Esophagus (tissue), 2 donors: ENCODE results near the gene ARHGAP26. TPM values are rescaled to one million over a fixed set of nuclear protein-coding genes. Genes with fewer than 3 reads are reported as not detected.

Experiments
- H3K27ac ChIP-seq, 2 donors: one replicate each; pipeline ENCODE4 v1.5.1; 2013; ENCODE audit warnings: low read depth in 2 of 2, mild to moderate bottlenecking in 2 of 2, inconsistent platforms in 1 of 2, low read length in 1 of 2, moderate library complexity in 1 of 2
- H3K27me3 ChIP-seq, 2 donors: one replicate each; pipeline ENCODE4 v1.6.1; 2013; ENCODE audit warnings: low read length in 2 of 2, control low read depth in 1 of 2, mild to moderate bottlenecking in 1 of 2; ENCODE audit not compliant: insufficient read depth in 2 of 2, control insufficient read depth in 1 of 2
- H3K36me3 ChIP-seq, 2 donors: one replicate each; pipeline ENCODE4 v1.6.1; 2013; ENCODE audit warnings: low read length in 1 of 2; ENCODE audit not compliant: control insufficient read depth in 2 of 2, insufficient read depth in 2 of 2
- H3K4me1 ChIP-seq, 2 donors: one replicate each; pipeline ENCODE4 v1.6.1; 2013; ENCODE audit warnings: low read length in 1 of 2; ENCODE audit not compliant: control insufficient read depth in 2 of 2, insufficient read depth in 2 of 2
- H3K4me3 ChIP-seq, 2 donors: one replicate each; pipeline ENCODE4 v1.5.1; 2013; ENCODE audit warnings: low read length in 2 of 2, mild to moderate bottlenecking in 2 of 2, low read depth in 1 of 2, moderate library complexity in 1 of 2
- H3K9me3 ChIP-seq, 2 donors: one replicate each; pipeline ENCODE4 v1.6.1; 2013; ENCODE audit warnings: mild to moderate bottlenecking in 2 of 2, low read depth in 1 of 2, low read length in 1 of 2, moderate library complexity in 1 of 2; ENCODE audit not compliant: control insufficient read depth in 2 of 2, insufficient read depth in 1 of 2
- WGBS, 2 donors: extraction: QIAGEN DNeasy Blood & Tissue Kit; methylation state at CpG; one replicate each; pipeline ENCODE4 v1.1.7; 2013; 5-methylcytosine and 5-hydroxymethylcytosine counted together
- polyA plus RNA-seq, 2 donors: library from polyadenylated mRNA; stranded (reverse); fragments of 200-250 nt; gene quantifications; one replicate each; pipeline ENCODE4 v1.2.3, GENCODE V29; 2013
- donor health status: healthy with polysubstance abuse.
- donor health status: Bipolar disorder and iron deficiency.

Gene ARHGAP26
- polyA plus RNA-seq, 2 donors, result 3.1 to 3.6 TPM

DNA sequence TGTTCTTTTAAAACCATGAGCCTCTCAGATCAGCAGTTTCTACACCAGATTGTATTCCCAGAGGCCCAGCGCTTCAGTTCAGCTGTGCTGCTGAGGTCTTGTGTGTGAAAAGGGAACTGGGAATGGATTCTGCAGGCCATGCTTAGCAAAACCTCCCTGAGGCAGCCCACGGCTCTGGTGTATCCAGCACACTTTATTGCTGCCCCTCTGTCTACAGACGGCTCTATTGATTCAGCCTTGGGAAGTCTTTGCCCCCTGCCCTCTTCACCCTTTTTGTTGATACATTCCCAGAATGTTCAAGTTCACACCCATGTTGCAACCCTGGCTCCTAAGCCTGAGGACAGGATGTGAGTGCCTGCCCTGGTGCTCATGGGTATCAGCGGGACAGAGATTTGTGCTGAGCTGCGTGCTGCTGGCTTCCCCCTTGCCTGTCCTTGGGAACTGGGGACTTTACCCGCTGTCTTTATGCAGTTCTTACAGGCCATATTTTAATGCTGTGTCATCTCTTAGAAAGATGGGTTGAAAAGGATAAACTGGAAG is 37.3 kb downstream of the ARHGAP26 start:
- H3K4me3 ChIP-seq, result no peak overlapping the region
- H3K9me3 ChIP-seq, result no peaks in the 10 kb centered on the region
- WGBS, 2 donors, result 73 to 79% methylated on average over 6 of the region's 6 CpGs
- no peaks in the 10 kb centered on the region for H3K36me3 ChIP-seq
- H3K27me3 ChIP-seq, result no peaks in the 10 kb centered on the region
- H3K27ac ChIP-seq, result no peak overlapping the region
- peaks cover 0 to 3% of the 10 kb centered on the region in 2 donors for H3K4me1 ChIP-seq

DNA sequence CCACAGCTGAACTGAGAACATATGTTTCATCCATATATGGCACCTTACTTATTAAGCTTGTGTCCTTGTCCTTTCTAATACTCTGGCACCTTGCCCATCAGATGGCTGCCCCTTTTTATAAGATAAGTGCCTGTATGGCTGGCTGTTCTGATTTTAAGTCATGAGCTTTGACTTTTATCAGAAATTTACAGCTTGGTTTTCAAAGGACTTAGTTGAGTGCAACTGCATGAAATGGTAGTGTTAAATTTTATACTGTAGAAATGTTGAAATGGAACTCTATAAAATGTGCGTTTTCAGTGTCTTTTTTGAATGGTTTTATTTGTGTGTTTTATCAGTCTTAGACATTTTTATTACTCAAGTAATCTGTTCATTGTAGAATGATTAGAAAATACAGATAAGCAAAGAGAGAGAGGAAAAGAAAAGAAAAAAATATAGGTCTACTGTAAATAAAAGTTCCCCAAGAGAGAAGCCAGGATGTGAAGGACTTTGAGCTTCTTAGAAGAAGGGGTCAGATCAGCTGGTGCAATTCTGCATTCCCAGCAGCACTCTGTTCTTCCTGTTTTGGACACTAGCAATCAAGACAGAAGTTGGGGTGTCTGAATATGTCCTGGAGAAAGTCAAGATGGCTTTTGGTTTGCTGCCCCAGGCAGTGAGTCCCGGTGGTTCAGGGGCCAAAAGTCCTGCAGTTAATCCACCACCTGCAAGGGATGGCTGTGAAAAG is 38.9 kb downstream of the ARHGAP26 start:
- H3K9me3 ChIP-seq, result no peaks in the 10 kb centered on the region
- no peaks in the 10 kb centered on the region for H3K36me3 ChIP-seq
- H3K4me3 ChIP-seq, result no peak overlapping the region
- H3K4me1 ChIP-seq, result peaks cover 0 to 3% of the 10 kb centered on the region in 2 donors
- 65 to 73% methylated on average over 2 of the region's 2 CpGs for WGBS, 2 donors
- no peak overlapping the region for H3K27ac ChIP-seq
- no peaks in the 10 kb centered on the region for H3K27me3 ChIP-seq

DNA sequence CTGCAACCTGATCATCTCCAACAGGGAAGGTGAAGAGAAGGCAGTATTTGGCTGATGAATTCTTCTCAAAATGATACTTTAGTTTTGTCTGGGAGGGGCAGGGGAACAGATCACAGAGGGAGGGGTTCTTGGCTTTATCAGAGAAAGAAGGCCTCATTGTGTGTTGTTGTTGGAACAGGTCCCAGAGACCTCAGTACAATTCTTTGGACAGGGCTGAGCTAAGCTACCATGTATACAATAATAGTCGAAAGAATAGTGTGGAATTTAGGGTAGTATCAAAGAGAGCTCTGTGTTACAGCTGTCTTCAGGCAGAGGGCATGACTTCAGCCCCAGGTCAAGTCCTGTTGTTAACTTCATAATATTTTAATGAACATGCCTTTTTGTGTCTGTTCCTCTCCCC is 39.9 kb downstream of the ARHGAP26 start:
- no peaks in the 10 kb centered on the region for H3K36me3 ChIP-seq
- H3K27me3 ChIP-seq, result no peaks in the 10 kb centered on the region
- no peak overlapping the region for H3K4me3 ChIP-seq
- H3K4me1 ChIP-seq, result peaks cover 0 to 3% of the 10 kb centered on the region in 2 donors
- H3K9me3 ChIP-seq, result no peaks in the 10 kb centered on the region
- WGBS, 2 donors, result 44 to 58% methylated on average over 1 of the region's 1 CpG
- H3K27ac ChIP-seq, result no peak overlapping the region

DNA sequence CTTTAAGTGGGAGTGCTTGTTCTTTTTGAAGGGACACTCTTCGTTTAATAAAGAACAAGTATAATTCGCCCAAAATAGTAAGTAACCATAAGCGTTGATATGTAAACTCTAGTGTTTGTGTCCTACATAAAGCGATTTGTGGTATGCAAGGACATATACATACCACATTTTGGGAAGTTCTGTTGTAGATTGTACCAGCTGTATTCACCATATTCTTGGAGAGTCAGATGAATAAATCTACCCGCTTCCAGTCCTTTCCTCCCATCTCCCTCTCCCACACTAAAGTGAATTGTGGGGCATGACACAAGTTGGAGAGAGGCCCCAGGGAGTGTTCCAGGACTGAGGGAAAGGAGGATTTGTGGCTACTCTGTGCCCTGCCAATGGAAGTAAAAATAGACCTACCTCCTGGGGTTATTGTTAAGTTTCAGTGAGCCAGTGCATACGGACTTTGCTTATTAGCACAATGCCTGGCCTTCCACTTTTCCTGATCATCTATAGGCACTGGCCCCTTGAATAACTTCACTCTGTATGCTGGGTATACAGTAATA is 40.6 kb downstream of the ARHGAP26 start:
- Histone ChIP-seq H3K4me3 (no peak overlapping the region), H3K27ac (no peak overlapping the region), H3K9me3 (no peaks in the 10 kb centered on the region), H3K36me3 (no peaks in the 10 kb centered on the region), H3K4me1 (peaks cover 0 to 3% of the 10 kb centered on the region in 2 donors), H3K27me3 (no peaks in the 10 kb centered on the region)
- WGBS, 2 donors, result 91 to 92% methylated on average over 6 of the region's 6 CpGs

GRCh38 chr5:142811866-142812557 is 41.8 kb downstream of the ARHGAP26 start:
- Histone ChIP-seq H3K27ac (no peak overlapping the region), H3K9me3 (no peaks in the 10 kb centered on the region), H3K4me1 (peaks cover 5 to 6% of the 10 kb centered on the region in 2 donors), H3K4me3 (no peak overlapping the region), H3K27me3 (no peaks in the 10 kb centered on the region), H3K36me3 (no peaks in the 10 kb centered on the region)
- WGBS, 2 donors, result 84 to 85% methylated on average over 10 of the region's 10 CpGs

DNA sequence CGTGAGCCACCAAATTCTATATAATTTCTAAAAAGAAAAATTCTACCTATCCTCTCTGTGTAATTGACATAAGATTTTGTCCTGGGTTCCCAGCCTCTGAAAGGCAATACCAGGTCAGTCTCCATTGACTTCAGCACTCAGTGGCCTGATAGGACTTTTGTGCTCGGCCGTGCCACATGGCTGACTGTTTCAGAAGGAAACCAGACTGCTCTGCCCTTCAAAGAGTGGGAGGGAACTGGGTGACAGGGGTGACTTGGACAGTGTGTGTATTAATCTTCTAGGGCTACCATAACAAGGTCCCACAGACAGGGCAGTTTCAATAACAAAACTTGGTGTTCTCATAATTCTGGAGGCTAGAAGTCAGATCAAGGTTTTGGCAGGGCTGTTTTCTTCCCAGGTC is 43.0 kb downstream of the ARHGAP26 start:
- H3K27me3 ChIP-seq, result no peaks in the 10 kb centered on the region
- peaks cover 5 to 14% of the 10 kb centered on the region in 2 donors for H3K4me1 ChIP-seq
- H3K4me3 ChIP-seq, result no peak overlapping the region
- 95 to 97% methylated on average over 3 of the region's 3 CpGs for WGBS, 2 donors
- H3K27ac ChIP-seq, result no peak overlapping the region
- no peaks in the 10 kb centered on the region for H3K9me3 ChIP-seq
- H3K36me3 ChIP-seq, result no peaks in the 10 kb centered on the region

GRCh38 chr5:142814122-142814521 is 43.9 kb downstream of the ARHGAP26 start:
- H3K4me3 ChIP-seq, result no peak overlapping the region
- WGBS, 2 donors, result 51 to 74% methylated on average over 3 of the region's 3 CpGs

GRCh38 chr5:142815469-142815868 is 45.3 kb downstream of the ARHGAP26 start:
- 92 to 95% methylated on average over 2 of the region's 2 CpGs for WGBS, 2 donors
- H3K27ac ChIP-seq, result no peak overlapping the region

More at GRCh38 chr5:142814122-142814521, 43.9 kb downstream of the ARHGAP26 start:
- no peaks in the 10 kb centered on the region for H3K36me3 ChIP-seq
- no peaks in the 10 kb centered on the region for H3K9me3 ChIP-seq
- H3K27me3 ChIP-seq, result no peaks in the 10 kb centered on the region
- H3K4me1 ChIP-seq, result peaks cover 8 to 15% of the 10 kb centered on the region in 2 donors
- H3K27ac ChIP-seq, result peak overlapping the region in 1 of 2 donors; percentile 52

DNA sequence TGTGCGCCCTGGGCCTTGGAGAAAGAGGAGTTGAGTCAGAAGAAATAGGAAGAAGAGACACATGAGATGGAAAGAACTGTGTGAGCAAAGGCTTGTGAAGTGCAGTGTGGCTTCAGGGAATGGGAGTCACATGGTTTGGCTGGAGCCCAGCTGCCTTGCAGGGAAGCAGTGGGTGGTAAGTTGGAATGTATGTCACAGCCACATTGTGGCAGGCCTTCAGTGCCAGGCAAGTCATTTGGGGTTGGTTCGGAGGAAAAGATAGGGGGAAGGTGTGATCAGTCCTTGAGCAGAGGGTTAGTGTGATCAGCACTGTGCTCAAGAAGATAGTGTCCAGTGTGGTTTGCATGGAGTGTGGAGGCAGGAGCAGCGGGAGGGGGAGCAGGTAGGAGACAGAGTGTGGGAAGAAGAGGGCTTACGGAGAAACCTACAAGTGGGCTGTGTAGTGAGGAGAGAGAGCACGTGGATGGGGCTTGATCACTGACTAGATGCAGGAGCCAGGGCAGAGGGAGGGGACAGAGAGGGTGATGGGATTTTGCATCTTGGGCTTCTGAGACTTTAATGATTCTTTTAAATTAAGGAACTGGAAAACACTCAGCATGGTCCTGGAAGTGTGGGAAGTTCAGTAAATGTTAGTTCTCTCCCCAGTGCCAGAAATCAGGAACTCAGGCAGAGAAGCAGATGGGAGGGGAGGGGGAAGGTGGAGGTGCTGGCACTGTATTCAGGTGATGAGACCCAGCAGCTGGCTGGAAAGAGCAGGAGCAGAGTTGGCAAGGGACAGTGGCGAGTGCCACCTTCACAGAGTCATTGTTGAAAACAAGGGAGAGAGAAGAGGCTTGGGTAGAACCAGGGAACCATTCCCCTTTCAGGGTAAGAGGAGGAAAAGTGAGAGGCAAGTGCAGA is 46.6 kb downstream of the ARHGAP26 start:
- H3K36me3 ChIP-seq, result no peaks in the 10 kb centered on the region
- peaks cover 11 to 18% of the 10 kb centered on the region in 2 donors for H3K4me1 ChIP-seq
- 78 to 80% methylated on average over 6 of the region's 6 CpGs for WGBS, 2 donors
- no peaks in the 10 kb centered on the region for H3K27me3 ChIP-seq
- no peaks in the 10 kb centered on the region for H3K9me3 ChIP-seq
- no peak overlapping the region for H3K4me3 ChIP-seq
- H3K27ac ChIP-seq, result no peak overlapping the region

More at GRCh38 chr5:142815469-142815868, 45.3 kb downstream of the ARHGAP26 start:
- H3K27me3 ChIP-seq, result no peaks in the 10 kb centered on the region
- H3K36me3 ChIP-seq, result no peaks in the 10 kb centered on the region
- no peak overlapping the region for H3K4me3 ChIP-seq
- H3K9me3 ChIP-seq, result no peaks in the 10 kb centered on the region
- peaks cover 11 to 18% of the 10 kb centered on the region in 2 donors for H3K4me1 ChIP-seq
